HG02943 (cell line): ENCODE data around the gene ERGIC1.
"Not testable (repeated sequence)": the region's sequence is repeated elsewhere in the genome, so short reads cannot be mapped to it uniquely, and the experiment has no call there.

Source experiments
- ATAC-seq: cut with Tn5 transposase; IDR thresholded peaks from one replicate; pipeline ENCODE4 v1.9.1; 2021; ENCODE audit warnings: mild to moderate bottlenecking, low read depth, moderate library complexity; ENCODE audit not compliant: unreplicated experiment

The ERGIC1 gene

DNA sequence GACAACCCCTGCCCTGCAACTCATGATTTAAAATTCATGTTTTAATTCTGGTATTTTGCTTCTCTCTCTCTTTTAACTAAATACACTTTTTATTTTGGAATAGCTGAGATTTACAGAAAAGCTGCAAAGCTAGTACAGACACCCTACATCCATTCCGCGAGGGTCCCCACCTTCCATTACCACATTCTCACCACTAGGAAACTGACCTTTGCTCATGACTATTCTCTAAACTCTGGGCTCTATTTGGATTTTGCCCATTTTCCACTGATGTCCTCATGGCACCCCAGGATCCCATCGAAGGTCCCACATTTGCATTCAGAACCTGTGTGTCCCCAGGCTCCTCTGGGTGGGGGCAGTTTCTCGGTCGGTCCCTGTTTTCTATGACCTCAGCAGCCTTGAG, 11.5 kb downstream of the ERGIC1 start:
- no peak for ATAC-seq

DNA sequence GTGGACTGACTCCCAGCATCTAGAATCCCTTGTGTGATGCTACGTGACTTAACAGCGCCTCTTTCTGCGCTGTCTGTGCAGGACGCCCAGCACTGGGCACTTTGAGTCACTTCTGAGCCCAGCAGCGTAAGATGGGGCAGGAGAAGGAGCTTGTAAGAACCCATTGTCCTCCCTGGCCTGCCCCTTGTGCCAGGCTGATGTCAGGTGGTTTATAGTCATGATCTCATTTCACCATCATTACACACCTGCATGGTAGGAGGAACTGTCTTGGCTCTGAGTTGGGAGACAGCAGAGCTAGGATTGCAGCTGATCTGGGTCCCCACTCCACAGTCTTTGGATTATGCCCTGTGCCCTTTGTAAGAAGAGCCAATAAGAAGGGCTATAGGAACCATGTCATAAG, 12.2 kb downstream of the ERGIC1 start:
- no peak for ATAC-seq

DNA sequence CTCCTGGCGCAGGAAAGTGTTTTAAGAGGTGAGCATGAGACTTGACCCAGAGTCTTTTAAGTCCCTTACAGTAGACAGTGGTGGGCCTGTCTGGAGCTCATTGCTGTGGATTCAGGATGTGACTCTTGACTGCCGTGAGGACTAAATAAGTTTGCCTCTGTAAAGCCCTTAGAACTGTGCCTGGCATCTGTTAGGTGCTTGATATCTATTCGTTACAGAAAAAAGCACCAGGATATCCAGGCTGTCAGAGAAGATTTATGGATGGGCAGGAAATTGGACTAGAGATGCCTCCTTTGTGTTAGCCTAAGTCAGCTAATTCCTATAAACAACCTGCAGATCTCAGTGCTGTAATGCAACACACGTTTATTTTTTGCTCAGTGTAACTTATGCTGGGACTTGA, 12.6 kb downstream of the ERGIC1 start:
- ATAC-seq = no peak

DNA sequence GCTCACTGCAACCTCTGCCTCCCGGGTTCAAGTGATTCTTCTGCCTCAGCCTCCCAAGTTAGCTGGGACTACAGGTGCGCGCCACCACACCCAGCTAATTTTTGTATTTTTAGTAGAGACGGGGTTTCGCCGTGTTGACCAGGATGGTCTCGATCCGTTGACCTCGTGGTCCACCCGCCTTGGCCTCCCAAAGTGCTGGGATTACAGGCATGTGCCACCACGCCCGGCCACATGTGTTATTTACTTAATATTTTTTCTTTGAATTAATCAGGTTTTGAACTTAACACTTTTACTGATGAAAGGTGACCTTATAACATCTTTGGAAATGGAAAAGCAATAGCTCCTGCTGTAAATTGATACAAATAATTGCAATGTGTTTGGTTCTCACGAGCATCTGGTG, 13.5 kb downstream of the ERGIC1 start:
- ATAC-seq = not testable (repeated sequence)

DNA sequence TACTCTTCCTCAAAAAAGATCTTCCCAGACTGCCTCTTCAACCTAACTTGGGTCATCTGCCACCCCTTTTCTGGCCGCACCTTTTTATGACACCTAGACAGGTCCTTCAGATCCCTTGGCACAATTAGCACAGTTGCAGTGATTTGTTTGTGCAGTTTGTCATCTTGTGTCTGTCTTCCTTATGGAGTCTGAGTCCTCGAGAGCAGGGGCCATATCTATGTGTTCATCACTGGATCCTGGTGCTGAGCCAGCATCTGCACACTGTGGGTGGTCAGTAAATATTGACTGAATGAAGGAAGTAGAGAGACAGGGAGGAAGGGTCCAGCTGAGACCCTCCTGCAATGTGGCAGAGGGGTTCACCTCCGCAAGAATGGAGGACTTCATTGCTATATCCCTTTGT, 14.4 kb downstream of the ERGIC1 start:
- no peak for ATAC-seq

DNA sequence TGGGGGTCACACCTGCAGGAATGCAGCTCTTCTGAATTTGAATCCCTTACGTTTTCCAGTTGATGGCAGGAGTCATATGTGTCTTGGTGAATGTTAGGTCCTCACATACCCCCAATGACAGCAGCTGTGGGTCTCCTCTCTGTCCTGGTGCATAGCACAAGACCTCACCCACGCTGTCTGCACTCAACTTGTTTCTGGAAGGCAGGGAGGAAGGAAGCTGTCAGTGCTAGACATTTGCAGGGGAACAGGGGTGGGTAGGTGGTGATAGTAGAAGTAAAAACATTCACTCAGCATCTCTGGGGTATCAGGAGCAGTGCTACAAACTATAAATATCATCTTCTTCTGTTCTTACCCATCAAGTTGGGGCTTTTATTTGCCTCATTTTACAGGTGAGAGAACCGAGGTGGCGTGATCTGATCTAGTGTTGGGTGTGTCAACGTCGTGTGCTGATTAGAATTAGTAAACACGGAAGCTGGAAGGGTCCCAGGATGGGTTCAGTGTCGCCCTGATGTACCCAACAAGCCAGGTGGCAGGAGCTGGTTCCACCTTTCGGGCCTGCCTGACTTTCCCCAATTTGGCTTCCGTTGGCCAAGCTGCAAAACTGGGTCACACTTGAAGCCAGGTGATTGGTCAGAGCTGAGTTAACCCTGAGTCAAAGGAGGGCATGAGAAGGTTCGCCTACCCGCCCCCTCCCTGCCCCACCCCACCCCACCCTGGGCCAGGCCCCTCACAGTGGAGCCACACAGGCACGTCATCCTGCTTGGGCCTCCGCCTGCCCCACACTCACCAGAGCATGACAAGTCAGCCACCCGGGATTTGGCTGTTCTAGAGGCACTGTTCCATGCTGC, 15.8 kb downstream of the ERGIC1 start:
- no peak for ATAC-seq

DNA sequence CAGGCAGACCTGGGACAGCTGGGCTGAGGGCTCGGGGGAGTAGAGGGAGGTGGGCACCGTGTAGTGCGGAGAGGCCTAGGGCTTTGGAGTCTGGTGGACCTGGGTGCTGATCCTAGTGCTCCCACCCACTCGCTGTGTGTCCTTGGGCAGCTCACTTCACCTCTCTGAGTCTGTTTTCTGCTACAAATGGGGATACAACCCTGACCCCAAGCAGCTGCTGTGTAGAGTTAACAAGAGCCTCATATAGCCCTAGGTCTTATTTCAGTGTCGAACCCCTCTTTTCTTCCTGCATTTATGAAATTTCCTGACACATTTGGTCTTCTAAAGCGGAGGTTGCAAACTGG, 16.4 kb downstream of the ERGIC1 start:
- no peak for ATAC-seq

DNA sequence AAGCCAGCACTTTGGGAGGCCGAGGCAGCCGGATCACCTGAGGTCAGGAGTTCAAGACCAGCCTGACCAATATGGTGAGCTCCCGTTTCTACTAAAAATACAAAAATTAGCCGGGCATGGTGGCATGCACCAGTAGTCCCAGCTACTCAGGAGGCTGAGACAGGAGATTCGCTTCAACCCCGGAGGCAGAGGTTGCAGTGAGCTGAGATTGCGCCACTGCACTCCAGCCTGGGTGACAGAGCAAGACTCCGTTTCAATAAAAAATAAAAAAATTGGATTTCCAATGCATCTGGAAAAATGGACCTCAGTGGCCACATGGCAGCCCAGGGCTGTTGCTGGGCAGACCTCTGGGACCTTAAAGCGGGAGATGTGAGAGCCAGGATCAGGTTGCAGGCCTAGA, 17.2 kb downstream of the ERGIC1 start:
- not testable (repeated sequence) for ATAC-seq

DNA sequence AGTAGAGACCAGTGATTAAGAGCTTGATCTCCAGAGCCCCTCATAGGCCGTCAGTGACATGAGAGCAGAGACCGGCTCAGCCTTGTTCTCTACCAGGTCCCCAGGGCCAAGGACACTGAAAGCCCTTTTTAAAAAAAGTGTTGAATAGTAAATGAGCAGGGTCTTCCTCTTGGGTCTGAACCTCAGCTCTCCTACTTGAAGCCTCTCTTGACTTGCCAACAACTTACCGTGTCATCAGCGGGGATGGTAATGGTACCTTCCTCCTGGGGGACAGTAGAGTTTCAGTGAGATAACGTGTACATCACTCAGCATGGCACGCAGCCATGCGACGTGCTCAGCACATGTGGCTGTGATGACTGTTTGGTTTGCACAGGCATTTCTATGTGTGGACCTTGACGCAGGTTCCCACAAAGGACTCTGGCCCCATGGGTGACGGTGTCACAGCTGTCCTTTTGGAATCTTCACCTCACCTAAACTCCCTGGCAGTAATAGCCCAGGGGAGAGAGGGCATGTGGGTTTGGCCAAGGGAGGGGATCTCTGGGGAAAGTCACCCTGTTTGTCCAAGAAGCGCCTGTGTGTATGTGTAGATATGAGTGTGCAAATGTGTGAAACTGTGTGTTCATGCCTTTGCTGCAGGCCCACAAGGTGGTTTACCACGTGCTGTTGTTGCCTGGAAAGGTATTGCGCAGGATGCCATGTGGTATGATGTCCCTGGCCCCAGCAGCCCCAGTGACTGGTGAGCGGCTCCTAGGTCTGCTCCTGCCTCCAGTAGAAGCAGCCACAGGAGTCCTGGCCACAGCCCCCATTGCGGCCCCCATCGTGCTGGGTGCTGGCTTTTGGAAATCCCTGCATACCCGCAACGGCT, 18.7 kb downstream of the ERGIC1 start:
- ATAC-seq = no peak

DNA sequence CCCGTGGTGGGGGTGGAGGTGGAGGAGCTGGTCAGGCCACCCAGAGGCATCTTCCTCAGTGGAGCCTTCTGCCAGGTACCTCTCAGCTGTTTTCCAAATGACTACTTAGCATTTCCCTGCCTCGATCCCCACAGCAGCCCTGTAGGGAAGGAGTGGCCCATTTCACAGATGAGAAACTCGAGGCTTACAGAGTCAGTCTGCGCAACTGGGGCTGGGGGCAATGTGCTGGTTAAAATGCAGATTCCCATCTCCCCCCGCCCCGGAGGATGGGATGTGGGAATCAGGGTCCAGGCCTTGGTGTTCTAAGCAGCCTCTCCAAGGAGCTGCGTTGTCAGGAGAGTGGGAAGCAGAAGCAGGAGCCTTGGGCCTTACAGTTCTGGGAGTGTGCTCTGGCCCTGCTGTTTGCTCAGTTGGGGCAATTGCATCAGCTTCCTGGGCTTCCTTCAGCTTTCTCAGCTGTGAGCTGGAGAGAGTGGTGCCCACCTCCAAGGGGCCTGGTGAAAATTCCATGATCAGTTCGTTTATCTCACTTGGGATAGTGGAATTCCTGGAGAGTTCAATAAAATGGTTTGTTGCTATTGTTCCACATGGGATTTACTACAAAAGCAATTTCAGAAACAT, 19.4 kb downstream of the ERGIC1 start:
- ATAC-seq = no peak

DNA sequence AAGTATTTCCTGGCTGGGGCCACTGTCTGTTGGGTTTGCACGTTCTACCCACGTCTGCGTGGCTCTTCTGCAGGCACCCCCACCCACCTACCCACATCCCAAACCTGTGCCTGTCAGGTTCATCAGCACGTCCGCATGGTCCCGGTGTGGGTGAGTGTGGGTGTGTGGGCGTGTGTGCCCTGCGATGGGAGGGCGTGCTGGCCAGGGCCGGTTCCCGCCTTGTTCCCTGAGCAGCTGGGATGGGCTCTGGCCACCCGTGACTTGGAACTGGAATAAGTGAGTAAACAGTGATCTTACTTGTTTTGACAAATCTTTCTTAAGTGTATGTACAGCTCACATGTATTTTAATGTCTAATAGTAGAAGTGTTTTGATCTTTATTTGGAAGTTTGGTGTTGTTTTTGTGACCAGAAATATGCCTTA, 20.4 kb downstream of the ERGIC1 start:
- ATAC-seq = no peak

DNA sequence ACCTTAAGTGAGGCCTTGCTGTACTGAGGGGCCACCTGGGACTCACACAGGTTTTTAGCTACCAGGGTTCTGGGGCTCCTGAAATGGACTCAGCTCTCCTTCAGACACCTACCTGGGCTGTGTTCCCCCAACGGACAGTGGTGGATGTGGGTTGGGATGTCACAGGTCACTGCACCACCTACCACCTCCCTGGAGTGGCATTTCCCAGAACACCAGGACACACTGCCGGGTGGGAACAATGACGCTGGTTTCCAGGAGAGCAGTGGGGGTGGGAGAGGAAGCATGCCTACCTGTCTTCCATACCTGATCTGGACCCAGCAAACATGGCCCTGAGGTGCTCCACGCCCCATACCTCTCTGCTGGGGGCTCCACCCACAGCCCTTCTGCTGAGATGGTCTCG, 20.9 kb downstream of the ERGIC1 start:
- no peak for ATAC-seq

DNA sequence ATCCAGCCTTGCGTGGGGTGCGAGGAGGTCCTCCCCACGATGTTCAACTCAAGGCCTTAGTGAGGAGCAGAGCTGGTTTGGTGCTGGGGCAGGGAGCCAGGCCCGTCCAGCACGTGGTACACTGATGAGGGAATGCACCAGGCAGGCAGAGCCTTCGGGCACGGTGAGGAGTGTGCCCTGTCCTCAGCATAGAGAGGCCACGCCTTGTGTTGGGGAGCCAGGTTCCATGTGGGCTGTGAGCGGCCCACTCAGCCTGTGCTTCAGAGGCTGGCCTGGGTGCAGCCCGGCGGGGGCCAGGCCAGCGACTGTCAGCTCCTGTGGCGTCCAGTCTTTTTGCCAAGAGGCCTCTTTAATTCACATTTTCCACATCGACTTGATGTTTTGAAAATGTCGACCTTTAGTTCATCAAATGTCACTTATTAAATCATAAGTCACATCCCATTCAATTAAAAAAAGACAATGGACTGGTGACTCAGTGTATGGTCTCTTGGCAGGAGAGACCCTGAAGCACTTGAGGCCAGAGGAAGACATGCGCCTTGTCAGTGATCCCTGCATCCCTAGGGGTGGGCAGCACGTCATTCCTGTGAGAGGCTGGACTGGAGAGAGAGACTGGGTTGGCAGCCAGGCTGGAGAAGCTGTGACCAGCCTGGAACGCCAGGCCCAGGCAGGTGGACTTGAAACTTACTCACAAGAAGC, 21.7 kb downstream of the ERGIC1 start:
- ATAC-seq = no peak

DNA sequence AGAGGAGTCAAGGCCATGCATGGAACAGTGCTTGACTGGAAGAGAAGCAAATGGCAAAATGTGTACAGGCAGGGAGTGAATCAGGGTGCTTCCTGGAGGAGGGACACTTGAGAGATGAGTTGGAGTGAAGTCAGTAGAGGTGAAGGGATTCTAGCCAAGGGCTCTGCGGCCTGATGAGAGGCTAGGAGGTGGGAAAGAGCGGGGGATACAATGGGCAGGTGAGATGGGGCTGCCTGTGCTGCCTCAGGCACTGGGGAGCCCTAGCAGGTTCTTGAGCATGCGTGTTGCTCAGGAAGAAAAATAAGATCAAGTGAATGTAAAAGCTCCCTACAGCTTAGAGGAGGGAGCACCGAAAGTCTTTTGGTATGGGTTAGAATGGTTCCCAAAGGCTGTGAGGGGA, 22.3 kb downstream of the ERGIC1 start:
- no peak for ATAC-seq

DNA sequence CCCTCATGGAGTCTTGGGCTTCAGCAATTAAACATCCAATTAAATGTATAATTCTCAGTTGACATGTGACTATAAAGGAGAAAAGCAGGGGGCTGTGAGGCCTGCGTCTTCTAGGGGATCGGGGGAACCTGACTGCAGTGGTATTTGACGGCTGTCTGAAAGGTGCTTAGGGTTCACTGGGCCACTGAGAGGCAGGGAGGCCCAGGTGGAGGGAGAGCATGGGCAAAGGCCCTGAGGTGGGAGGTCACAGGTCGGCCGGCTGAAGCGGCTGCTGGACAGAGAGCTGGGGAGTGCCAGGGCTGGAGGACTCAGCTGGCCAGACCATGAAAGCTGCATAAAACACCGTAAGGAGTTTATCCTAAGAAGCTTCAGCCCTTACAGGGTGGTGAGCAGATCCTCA, 23.9 kb downstream of the ERGIC1 start:
- ATAC-seq = no peak

DNA sequence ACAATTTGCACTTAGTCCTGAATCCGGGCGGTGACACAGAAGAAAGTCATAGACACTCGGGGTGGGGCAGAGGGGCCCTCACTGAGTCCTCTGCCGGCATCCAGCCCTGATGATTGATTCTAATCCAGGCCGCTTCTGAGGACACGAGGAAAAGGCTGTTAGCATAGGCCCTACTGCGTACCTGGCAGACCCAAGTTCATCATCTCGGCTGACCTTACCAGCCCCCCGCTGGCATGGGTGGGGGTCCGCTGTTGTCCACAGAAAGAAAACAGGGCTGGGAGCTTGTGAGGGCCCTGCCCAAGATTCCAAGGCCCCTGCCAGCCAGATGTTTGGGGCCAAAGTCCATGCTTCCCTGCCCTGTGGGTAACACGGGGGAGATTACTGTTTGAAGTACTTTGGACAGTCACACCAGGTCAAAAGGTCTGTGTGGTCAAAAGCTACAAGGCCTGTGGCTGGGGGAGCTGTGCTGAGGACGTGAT, 24.5 kb downstream of the ERGIC1 start:
- ATAC-seq = no peak

DNA sequence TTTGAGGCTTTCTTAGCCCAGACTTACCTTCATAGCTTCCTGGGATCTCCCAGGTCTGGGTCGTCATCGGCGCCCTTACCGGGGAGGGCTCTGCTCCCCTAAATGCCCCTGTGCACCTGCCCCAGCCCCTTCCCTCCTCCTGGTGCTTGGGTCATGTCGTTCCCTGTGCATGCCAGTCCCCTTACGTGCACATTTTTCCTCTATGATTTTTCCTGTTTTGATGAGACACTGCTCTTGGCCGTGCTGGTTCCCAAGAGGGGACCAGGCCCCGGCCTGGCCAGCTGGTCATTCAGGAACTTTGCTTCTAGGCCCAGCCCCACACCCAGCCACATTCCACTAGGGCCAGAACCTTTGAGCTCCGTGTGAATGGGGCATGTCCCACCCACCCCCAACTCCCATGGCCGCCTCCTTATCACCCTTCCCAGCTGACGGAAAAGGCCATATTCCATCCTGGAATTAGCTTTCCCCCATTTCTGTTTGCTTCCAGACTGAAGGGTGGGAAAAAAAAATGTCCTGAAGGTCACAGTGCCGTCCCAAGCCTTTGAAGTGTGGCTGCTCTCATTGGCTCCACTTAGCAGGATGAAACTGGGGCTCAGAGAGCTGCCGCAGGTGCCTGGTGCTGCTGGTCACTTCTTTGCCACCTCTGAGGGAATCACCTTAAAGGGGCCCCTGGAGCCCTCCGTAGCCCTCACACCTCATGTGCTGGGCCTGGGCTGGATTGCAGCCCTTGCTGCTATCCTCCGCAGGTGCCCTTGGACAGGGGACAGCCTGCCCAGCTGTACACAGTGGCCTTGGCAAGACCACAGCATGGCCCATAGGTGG, 25.1 kb downstream of the ERGIC1 start:
- no peak for ATAC-seq

DNA sequence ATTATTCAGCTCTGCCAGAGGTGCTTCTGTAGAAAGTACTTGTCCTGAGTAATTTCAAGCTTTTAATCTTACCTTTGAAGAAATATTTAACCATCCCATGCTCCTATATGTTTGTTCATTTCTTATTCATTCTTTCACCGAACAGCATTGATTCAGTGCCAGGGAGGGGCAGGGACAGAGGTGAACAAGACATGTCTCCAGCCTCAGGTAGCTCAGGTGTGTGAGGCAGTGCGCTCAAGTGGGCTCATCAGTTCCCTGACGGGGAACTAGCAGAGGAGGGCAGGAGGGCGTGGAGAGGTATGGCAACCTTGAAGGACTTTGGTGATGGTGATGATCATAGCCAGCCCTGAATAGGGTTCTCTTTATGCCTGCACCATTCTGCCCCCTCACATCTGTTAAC, 25.9 kb downstream of the ERGIC1 start:
- no peak for ATAC-seq

DNA sequence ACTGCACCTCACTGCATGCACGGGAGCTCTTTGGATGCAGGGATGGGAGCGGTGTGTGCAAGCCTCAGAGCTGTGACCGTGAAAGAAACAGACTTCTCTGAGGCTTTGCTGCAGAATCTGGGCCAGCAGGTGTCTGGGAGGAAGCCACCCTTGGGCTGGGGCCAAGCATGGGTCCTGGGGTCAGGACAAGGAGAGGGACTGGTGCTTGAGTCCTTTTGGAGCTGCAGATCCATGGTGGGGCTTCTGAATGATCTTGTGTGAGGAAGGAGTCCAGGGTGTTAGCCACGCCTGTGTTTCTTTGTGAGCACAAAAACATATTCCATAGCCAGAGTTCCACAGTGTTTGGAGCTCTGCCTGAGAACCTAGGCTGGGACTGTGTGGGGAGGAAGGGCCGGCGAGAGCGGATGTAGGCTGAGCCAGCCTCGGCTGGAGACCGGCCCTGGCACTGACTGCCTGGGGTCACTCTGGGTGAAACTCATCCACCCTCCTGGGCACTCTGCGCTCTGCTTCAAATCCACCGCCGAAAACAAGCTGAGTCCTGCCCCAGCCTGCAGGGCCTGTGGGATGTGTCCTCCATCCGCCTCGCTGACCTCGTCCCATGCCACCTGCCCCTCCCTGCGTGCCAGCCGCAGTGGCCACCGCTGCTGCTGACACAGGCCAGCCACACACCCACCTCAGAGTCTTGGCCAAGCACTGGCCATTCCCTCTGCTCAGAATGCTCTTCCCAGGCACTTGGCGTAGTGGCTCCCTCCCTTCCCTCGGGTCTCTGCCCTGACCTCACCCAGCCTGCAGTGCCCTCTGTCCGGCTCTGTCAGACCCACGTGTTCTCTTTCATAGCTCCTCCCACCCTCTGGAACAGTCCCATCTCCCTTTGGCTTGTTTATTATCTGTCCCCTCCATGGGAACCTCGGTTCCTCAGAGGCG, 26.7 kb downstream of the ERGIC1 start:
- no peak for ATAC-seq
